Keratinocyte (primary cell): ENCODE data around the gene CD63. TPM values are rescaled to one million over a fixed set of nuclear protein-coding genes. Genes with fewer than 3 reads are reported as not detected.

Experiments used
- DNase-seq: peaks from one replicate; pipeline ENCODE4 v3.0.0-alpha.2; 2011; ENCODE audit warnings: low read depth, missing footprints, low spot score
- FAIRE-seq: peaks from 2 replicates; lab custom pipeline; 2011; peaks lifted over from hg19 to GRCh38; lab: Jason Lieb, UNC
- H2AFZ ChIP-seq: 2 replicates; pipeline ENCODE4 v1.6.0; 2012; ENCODE audit warnings: low read length, control low read depth, inconsistent platforms; ENCODE audit not compliant: control insufficient read depth
- H3K27ac ChIP-seq: 2 replicates; pipeline ENCODE4 v1.5.1; 2011; ENCODE audit warnings: low read length; ENCODE audit not compliant: control insufficient read depth, insufficient read depth
- H3K27me3 ChIP-seq: 3 replicates; pipeline ENCODE4 v1.6.0; 2011; ENCODE audit warnings: low read length; ENCODE audit not compliant: control insufficient read depth, insufficient read depth; ENCODE audit errors: extremely low read depth
- H3K36me3 ChIP-seq, 2 experiments: 2 replicates in 1 of 2; 3 replicates in 1 of 2; pipeline ENCODE4 v1.5.1; 2011; ENCODE audit warnings: low read length in 2 of 2, mild to moderate bottlenecking in 1 of 2; ENCODE audit not compliant: control insufficient read depth in 2 of 2, insufficient read depth in 2 of 2; ENCODE audit errors: extremely low read depth in 1 of 2
- H3K4me1 ChIP-seq: 3 replicates; pipeline ENCODE4 v1.5.1; 2011; ENCODE audit warnings: low read length; ENCODE audit not compliant: control insufficient read depth, insufficient read depth; ENCODE audit errors: extremely low read depth
- H3K4me2 ChIP-seq: 3 replicates; pipeline ENCODE4 v1.6.0; 2011; ENCODE audit warnings: low read depth, low read length; ENCODE audit not compliant: control insufficient read depth, insufficient read depth; ENCODE audit errors: extremely low read depth
- H3K4me3 ChIP-seq, 3 experiments: fragments of 200-600 bp in 1 of 3; sonication (generic) in 1 of 3; 2 replicates in 2 of 3; 3 replicates in 1 of 3; pipeline ENCODE4 v1.5.1; 2011 to 2016; ENCODE audit warnings: low read length in 3 of 3, mild to moderate bottlenecking in 3 of 3, control low read depth in 2 of 3, inconsistent platforms in 1 of 3, low read depth in 1 of 3, mixed read lengths in 1 of 3, mixed run types in 1 of 3, moderate library complexity in 1 of 3; ENCODE audit not compliant: control insufficient read depth in 2 of 3, insufficient read depth in 2 of 3; ENCODE audit errors: extremely low read depth in 1 of 3
- H3K79me2 ChIP-seq: 2 replicates; pipeline ENCODE4 v1.6.0; 2012; ENCODE audit warnings: low read length; ENCODE audit not compliant: control insufficient read depth, insufficient read depth
- H3K9ac ChIP-seq: 3 replicates; pipeline ENCODE4 v1.6.0; 2011; ENCODE audit warnings: low read length; ENCODE audit not compliant: control insufficient read depth, insufficient read depth; ENCODE audit errors: extremely low read depth
- H3K9me1 ChIP-seq: 3 replicates; pipeline ENCODE4 v1.6.0; 2011; ENCODE audit warnings: low read length; ENCODE audit not compliant: control insufficient read depth, insufficient read depth; ENCODE audit errors: extremely low read depth
- H3K9me3 ChIP-seq: 2 replicates; pipeline ENCODE4 v1.5.1; 2012; ENCODE audit warnings: low read depth, low read length; ENCODE audit not compliant: control insufficient read depth
- H4K20me1 ChIP-seq: 3 replicates; pipeline ENCODE4 v1.6.0; 2011; ENCODE audit warnings: low read length; ENCODE audit not compliant: control insufficient read depth, insufficient read depth; ENCODE audit errors: extremely low read depth
- CTCF ChIP-seq, 3 experiments: IDR thresholded peaks in 1 of 3; conservative IDR thresholded peaks in 1 of 3; optimal IDR thresholded peaks in 1 of 3; 2 replicates in 2 of 3; 3 replicates in 1 of 3; pipeline versions ENCODE3 to v1.5.1; 2011; ENCODE audit warnings: low read length in 3 of 3, mild to moderate bottlenecking in 3 of 3, moderate library complexity in 2 of 3, control low read depth in 1 of 3, inconsistent platforms in 1 of 3; ENCODE audit not compliant: insufficient read depth in 2 of 3; ENCODE audit errors: extremely low read depth in 1 of 3
- EZH2 ChIP-seq: IDR thresholded peaks from one replicate; pipeline ENCODE4 v1.6.1; 2012; ENCODE audit warnings: inconsistent platforms, mild to moderate bottlenecking, low read length, moderate library complexity
- dilution Hi-C: fragments of 300-500 bp; cut with MboI; formaldehyde crosslinking; loops from one replicate; pipeline ENCODE4 v1.7.0; 2020; ENCODE audit warnings: low sequenced_read_pairs; ENCODE audit not compliant: extremely low pct_ligation_motif_present
- polyA plus RNA-seq, 5 experiments: library from polyadenylated mRNA; depleted of rRNA in 3 of 5; stranded (reverse) in 3 of 5; stranded (forward) in 1 of 5; unstranded in 1 of 5; fragments of >200 nt; gene quantifications; 1 replicate in 1 of 5; 2 replicates in 3 of 5; 3 replicates in 1 of 5; pipeline versions ENCODE4 v1.2.1 to v1.2.3, GENCODE V29; 2011 to 2012; ENCODE audit warnings: missing spikeins in 2 of 5, low read depth in 1 of 5, low replicate concordance in 1 of 5

CD63 gene
- polyA plus RNA-seq, 1 donor (not counting 4 experiments of a cell fraction or from before 2014, with no cell fraction given) = 749 TPM

- Histone ChIP-seq H3K27ac (no peak overlapping the region), H2AFZ (no peak overlapping the region), H3K4me3 (no peak overlapping the region), H3K4me2 (no peak overlapping the region), H4K20me1 (no peaks in the 10 kb centered on the region), H3K36me3 (peaks cover 20 to 34% of the 10 kb centered on the region in 2 experiments), H3K9me1 (no peaks in the 10 kb centered on the region), H3K79me2 (no peaks in the 10 kb centered on the region), H3K9me3 (no peaks in the 10 kb centered on the region), H3K9ac (no peak overlapping the region), H3K27me3 (no peaks in the 10 kb centered on the region), H3K4me1 (no peaks in the 10 kb centered on the region)
- no peak for DNase-seq
- TF ChIP-seq EZH2 (no peak), CTCF (optimal IDR thresholded peaks at IDR 0.05 in 1 of 3, IDR thresholded peaks at IDR 0.05 in 1 of 3, conservative IDR thresholded peaks at IDR 0.05 in 1 of 3; ENCODE audit: extremely low read depth in 1 of 3, insufficient read depth in 2 of 3, low read length in 3 of 3) (no peak)
- no peak for FAIRE-seq
- dilution Hi-C loops = no loop called here
Measured at GRCh38 chr12:55755246-55755645, 26.4 kb upstream of the CD63 start.

GRCh38 chr12:55748230-55748993 is 19.6 kb upstream of the CD63 start:
- H3K36me3 ChIP-seq = peaks cover 9 to 20% of the 10 kb centered on the region in 2 experiments
- H3K9me1 ChIP-seq = no peaks in the 10 kb centered on the region
- DNase-seq = no peak
- no peak overlapping the region for H2AFZ ChIP-seq
- FAIRE-seq = no peak
- no peaks in the 10 kb centered on the region for H3K9me3 ChIP-seq
- dilution Hi-C loops = no loop called here
- H3K4me3 ChIP-seq = no peak overlapping the region
- no peaks in the 10 kb centered on the region for H3K27me3 ChIP-seq
- H4K20me1 ChIP-seq = no peaks in the 10 kb centered on the region
- peaks cover 5% of the 10 kb centered on the region for H3K4me1 ChIP-seq
- TF ChIP-seq EZH2 (no peak), CTCF (optimal IDR thresholded peaks at IDR 0.05 in 1 of 3, IDR thresholded peaks at IDR 0.05 in 1 of 3, conservative IDR thresholded peaks at IDR 0.05 in 1 of 3; ENCODE audit: extremely low read depth in 1 of 3, insufficient read depth in 2 of 3, low read length in 3 of 3) (no peak)
- no peak overlapping the region for H3K9ac ChIP-seq
- H3K27ac ChIP-seq = no peak overlapping the region
- no peak overlapping the region for H3K4me2 ChIP-seq
- no peaks in the 10 kb centered on the region for H3K79me2 ChIP-seq
